Activated gamma-delta T cell (primary cell): Measurements from ENCODE around the gene C2orf81.

Experiments used
- DNase-seq: peaks from one replicate; lab custom pipeline; 2025; lab: John Stamatoyannopoulos, UW

The C2orf81 gene

DNA sequence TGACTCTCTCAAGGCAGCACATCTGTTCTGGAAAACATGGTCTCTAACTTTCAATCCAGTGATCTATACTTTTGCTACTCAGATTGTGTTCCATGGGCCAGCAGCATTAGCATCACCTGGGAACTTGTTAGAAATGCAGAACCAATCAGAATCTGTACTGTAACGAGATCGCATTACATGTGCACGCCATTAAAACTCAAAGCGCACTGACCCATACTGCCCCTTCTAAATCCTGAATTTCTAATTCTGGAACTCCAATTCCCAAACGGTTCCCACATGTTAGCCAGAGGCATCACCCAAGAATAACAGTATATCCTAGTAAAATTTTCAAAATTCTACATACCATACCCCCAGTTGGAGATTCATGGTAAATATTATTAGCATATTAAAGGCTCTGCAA is 30.8 kb downstream of the C2orf81 start:
- no peak for DNase-seq

DNA sequence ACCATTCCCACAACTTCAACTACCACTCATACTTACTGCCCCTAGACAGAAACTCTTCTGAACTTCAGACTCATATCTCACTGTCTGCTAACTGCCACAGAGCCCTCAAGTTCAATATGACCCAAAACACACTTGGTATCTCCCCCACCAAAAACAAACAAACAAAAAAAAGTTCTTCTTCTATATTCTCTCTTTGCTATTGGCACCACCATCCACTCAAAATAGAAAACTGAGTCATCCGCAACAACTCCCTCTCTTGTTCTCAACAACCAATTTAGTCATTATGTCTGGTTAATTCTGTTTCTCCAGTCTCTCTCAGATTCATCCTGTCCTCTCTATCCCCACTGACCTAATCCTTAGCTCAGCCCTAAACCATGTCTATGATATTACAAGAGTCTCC is 34.1 kb downstream of the C2orf81 start:
- no peak for DNase-seq

DNA sequence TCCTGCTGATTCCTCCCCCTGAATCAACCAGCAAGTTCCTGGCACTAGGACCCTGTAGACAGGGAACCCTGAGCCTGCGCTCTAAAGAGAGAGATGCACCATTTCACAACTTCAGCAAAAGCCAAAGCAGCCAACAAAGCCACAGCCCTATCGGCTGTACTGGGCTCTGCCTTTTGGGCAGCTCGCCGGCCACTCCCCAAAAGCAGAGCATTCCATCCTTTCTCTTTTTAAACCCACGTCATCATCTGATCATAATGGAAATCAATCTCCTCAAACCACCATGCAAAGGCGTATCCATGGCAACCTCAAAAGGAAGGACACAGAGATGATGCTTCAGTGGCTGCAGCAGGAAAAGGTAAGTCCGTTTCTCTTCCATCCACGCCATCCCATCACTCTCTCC is 36.0 kb downstream of the C2orf81 start:
- DNase-seq, result no peak

DNA sequence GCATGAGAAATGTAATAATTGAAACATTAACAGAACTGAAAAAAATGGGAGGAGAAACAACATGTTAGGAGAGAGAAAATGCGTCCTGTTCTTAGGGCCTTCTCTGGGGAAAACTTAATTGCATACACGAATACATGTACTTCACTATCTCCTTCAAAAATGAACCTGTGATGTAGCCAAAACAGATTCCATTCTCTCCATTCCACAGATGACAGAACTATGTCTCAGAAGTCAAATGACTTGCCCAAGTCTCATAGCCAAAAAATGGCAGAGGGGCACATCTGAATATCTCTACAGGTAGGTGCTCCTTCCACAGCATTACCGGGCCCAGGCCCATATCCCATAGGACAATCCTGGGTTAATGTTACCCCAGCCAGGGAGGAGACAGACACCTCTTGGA is 37.4 kb downstream of the C2orf81 start:
- no peak for DNase-seq

DNA sequence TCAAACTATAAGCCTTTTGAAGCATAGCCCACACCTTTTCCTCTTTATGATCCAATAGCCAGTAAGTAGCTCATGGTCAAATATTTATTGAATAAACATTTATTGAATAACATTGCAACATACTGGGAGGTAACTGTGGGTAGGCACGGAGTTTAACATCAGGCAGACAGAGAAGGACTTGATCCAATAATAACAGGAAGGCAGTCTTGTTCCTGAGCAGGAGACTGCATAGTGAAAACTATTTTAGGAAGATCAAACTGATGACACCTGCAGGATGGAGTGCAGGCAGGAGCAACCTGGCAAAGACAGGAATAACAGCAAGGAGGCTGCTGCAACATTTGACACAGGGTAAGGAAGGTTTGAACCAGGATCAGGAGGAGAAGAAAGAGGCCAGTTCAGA is 38.2 kb downstream of the C2orf81 start:
- no peak for DNase-seq

DNA sequence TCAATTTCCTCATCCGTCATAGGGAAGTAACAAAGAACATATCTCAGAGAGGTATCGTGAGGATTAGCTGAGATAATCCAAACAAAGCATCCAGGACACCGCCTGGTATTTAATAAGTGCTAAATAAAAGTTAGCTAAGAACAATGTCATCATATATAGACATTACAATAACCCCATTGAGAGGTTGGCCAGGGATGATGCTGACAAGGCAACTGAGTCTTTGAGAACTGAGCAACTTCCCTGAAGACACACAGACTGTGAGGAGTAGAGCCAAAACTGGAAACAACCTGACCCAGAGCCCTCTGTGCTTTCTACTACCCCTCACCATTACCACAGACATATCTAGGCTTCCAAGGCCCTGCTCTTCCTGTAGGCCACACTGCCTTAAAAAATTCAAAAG is 39.7 kb downstream of the C2orf81 start:
- DNase-seq, result no peak

DNA sequence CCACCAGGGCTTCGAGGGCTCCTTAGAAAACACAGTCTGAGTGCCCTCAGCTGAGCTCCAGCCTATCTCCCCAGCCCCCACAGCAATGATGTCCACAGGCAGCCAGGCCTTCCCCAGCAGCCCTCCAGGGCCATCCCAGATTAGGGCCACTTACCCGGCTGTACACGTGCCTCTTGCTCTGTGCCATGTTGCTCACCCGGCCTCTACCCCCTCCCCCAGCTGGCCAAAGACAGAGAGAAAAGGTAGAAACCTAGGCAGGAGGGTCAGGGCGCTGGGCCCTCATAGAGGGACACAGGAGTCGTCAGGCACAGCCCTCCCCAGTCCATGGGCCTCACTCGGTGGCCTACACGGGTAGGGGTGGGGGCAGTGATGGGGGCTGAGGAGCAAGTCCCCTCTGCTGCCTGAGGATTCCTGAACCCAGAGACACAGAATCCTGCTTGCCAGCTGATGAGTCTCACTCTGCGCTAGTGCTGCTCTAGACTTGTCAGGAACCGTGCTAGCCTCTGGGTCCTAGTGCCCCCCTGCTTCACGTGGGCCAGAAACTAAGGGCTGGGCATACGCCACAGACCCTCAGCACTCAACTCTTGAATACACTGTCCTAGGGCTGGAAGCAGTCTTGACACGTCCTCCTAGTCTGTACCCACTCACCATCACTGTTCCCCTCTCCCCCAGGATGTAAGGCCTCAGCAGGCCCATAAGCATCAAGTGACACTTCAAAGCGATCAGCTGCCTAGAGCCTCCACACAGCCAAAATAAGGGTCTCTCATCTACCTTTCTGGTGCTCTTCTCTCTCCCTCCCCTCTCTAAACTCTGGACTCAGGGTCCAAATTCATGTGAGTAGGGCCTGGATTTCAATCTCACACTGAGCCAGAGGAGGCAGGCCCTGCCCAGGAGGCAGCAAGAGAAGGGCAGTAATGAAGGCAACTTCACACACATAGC is 41.3 kb downstream of the C2orf81 start, which contains the start of gene DCTN1:
Gene DCTN1 (minus strand): TSS at position 461 of the 939 bp plus-strand sequence. CDS start 274 bp downstream, at position 187.
- DNase-seq, result no peak

DNA sequence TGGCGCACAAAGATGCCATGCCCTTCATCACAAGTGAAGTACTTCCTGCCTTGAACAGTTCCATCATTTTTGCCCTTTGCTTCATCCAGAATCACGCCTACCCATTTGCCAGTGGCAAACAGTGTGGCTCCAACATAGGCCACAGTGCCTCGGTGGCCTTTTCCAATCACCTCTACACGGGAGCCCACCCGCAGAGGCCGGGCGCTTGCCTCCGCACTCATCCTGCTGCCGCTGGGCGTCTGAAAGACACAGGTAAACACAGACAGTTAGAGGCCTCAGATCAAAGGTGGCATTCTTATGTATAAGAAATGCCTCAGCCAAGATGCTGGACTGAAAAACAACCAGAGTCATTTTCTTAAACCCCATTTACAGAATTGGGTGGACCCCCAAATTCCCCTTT is 43.4 kb downstream of the C2orf81 start:
- no peak for DNase-seq

DNA sequence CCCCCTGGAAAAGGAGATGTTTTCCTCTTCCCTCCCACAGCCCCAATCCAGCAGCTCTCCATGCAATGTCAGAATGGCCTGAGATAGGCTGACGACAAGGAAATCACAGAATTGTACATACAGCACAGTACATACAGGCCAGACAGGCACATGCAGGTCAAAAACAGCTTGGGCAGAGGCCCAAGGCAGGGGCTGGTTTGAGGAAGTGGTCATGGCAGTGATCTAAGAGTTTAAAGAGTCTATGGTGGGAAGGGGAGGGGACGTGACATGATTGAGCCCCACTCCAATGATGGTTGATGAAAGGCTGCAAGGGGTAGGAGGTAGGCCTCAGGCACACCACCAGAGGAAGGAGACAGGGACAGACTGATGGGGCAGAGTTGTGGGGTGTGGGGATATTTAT is 45.6 kb downstream of the C2orf81 start:
- no peak for DNase-seq

DNA sequence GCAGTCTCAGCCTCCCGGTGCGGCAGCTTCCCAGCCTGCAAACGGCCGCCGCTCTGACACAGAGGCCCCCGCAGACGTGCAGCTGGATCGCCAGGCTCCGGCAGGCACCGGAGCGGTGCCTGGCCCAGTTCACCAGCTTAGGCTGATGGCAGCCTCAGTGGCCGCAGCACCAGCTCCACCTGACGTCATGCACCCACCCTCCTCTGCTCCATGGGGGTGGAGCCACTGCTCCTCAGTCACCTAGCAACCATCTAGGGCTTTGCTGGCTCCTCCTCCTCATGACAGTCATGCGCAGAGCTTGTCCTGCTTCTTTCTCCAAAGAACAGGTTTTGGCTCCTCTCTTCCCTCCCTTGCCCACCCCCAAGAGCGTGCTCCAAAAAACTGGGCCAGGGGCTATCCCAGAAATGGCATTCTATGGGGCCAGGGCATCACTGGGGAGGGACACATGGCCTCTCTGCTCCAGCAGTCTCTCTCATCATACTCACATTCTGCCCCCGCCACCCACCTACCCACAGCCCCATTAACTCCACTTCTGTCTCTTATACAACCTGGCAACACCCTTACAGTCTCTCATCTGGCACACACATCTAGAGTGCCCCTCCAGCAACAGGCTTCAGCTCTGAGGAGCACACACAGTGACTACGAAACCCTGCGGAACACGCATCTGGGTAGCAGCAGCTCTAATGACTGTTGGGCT is 46.8 kb downstream of the C2orf81 start:
- no peak for DNase-seq

DNA sequence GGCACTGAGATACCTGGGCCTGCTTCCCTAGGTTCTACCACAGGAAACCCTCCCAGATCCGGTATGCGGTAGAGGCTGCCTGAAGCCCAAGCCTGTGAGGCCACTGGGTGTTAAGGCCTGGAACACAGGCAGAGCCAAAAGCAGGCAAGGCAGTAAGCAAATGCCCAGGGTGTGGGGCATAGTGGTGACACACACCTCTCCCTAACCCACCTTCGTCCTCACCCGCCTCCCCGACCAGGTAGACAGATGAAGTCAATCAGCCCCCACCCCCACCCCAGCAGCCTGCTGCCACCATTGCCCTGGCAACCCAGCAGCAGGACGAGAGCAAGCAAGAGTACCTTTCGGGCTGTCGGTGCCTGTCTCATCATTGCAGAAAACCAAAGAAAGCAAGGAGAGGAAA is 47.4 kb downstream of the C2orf81 start:
- no peak for DNase-seq

DNA sequence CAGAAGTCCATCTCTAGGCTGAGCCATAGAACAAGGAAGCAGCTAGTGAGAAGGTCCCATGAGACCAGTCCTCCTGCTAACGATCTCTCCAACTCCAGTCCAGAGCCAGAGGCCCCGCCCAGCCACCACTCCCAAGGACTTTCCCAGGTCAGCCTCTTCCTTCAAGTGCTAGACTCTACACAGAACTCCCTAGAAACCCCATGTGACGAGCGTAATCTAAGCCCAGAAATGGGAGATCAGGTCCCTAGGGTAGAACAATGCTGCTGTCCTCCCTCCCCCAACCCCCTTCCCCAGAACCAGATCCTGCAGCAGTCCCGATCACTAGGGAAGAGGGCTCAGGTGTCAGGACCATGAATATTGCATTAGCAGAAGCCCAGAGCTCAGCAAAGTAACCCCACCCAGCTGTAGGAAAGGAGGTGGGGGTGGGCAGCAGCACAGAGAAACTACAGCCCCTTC is 48.2 kb downstream of the C2orf81 start:
- DNase-seq, result no peak

DNA sequence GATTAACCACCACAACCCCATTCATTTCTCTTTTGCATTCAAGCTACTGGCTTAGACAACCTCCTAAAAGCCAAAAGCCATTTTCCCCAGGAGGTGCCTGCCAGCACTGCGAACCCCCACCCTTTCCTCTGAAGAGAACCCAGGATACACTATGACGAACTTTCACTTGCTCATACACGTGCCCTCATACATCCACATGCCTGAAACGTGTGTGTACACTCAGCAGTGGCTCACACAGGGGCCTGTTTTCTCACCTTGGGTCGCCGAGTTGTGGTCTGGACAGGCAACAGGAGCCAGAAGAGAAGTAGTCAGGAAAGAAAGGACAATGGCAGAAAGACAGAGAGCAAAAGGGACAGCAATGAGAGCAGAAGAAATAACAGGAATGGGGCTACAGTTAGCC is 48.7 kb downstream of the C2orf81 start:
- DNase-seq, result no peak

DNA sequence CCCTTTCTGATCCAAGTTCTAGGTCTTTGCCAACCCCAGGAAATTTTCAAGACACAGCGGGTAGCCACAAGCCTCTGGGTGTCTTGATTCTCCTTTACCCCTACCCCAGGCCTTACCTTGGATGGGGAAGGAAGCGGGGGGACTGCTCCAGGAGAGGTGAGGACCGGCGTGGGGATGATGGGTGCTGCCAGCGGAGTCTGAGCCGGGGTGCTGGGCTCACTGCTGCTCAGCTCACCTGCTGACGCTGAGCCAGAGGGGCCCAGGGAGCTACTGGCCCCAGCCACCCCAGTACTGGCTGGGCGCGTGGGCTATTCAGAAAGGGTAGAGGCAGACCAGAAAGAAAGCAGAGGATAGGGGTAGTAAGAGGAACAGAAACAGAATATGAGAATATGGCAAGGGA is 50.0 kb downstream of the C2orf81 start:
- no peak for DNase-seq

DNA sequence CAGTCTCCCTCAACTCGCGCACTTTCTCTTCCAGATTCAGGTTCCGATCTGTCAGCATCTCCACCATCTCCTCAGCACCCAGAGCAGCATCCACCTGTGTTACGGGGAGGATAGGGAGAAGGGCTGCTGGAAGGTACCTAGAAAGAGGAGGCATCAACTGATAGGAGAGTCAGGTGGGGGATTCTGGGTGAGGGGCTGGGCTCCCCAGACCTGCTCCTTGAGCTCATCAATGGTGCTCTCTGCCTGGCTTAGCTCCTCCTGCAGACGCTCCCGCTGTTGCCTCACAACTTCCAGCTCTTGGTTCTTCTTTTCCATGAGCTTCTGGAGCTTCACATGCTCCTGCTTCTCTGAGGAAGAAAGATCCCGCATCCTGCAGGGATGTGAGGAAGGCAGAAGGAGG is 51.4 kb downstream of the C2orf81 start:
- no peak for DNase-seq

DNA sequence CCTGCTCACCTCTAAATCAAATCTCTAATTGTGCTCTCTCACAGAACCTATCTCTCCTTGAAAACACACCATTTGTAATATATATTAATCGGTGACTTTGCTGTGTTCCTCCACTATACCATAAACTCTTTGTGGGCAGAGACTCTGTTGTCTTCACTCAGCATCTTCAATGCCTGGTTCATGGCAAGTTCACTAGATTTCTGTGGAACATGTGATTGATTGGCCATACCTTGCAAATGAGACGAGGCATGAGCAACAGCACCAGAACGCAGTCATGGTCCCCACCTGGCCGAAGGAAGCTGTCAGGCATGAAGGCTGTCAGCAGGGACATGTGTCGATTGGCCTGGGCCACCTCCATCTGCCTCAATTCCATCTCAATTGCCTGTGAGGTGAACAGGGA is 52.9 kb downstream of the C2orf81 start:
- DNase-seq, result no peak

DNA sequence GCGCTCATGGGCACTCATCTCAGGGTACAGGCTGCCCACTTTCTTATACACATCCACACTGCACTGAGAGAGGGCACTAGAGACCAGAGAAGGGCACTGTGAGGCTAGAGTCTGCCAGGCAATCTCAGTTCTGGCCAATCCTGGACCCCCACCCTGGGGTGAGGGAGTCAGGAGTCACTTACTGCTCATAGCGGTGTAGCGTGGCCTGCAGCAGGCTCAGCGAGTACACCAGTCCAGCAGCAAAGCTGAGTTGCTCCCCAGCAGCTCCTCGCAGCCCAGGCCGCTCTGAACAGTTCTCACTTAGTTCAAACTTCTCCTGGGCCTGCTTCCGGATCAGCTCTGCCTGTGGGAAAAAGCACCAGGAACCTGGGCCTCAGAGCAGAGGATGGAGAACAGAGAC is 53.6 kb downstream of the C2orf81 start:
- DNase-seq, result no peak

DNA sequence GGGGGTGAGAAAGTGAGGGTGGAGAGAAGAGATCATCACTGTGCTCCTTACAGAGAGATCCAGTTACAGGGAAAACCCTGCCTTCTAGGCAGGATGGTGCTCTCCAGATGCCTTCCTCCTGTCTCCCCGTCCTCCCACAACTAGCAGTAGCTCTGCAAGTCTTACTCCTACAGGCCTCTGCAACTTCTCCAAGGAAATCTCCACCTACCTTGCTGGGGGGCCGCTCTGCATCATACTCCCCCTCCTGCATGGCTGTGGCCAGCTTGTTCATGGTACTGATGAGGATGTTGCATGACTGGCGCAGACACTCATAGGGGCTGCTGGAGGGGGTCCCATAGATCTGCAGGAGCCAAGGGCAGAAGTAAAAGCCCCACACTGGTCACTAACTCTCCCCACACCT is 55.4 kb downstream of the C2orf81 start:
- DNase-seq, result no peak

DNA sequence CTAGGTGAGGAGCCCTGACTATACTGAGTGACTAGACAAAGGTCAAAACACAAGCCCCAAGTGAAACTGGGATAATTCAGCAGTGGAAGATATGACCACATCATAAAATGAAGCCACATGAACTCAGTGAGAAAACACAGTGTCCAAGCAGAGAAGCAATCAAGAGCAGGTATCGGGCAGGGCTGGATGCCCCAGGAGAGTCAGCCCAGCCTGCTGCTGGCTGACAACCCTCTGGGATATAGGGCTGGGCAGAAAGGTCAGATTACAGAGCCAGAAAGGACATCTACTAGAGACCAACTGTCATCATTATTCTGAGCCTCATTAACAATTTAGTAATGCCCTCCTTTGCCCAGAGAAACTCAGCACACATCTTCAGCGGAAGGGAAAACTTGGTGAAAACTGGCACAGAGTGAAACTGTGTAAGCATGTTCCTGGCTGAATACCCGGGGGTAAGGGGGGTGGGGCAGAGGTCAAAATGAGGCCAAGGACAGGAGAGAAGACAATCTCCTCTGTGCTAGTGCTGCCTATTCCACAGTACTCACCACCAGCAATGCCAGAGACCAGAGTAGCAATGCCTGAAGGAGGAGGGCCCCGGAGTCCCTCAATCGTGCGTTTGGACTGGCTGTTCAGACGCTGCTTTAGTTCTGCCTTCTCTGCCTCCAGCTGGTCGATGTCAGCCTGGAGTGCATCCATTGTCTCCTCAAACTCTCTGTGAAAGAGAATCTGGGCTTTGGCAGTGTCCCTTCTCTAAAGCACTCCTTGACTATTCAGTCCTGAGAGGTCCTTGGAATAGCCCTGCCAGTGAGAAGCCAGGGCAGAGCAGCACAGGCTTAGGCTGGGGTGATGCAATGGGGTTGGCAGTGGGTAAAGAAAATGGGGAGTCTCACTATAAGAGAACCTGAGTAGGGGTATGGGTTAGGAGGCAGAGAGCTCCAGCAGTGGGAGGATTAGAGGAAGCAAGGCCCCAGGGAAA is 56.6 kb downstream of the C2orf81 start:
- DNase-seq, result no peak
